Adrenal gland (tissue), 12 donors: ENCODE results near the gene PTPRJ. TPM values are rescaled to one million over a fixed set of nuclear protein-coding genes. Genes with fewer than 3 reads are reported as not detected.

Source experiments
- DNase-seq, 7 donors: peaks; one replicate each; pipeline ENCODE4 v3.0.0-alpha.2; 2019 to 2020
- H3K27ac ChIP-seq, 5 donors: fragments of 200-600 bp; sonication (generic) in 4 of 5; 1 replicate in 3 of 5; 2 replicates in 2 of 5; pipeline versions ENCODE4 v1.5.1 to v1.8.0; 2016 to 2020; ENCODE audit warnings: mild to moderate bottlenecking in 1 of 5
- H3K27me3 ChIP-seq: fragments of 200-600 bp; 2 replicates; pipeline ENCODE4 v1.8.0; 2021
- H3K36me3 ChIP-seq, 2 donors: fragments of 200-600 bp; replicated peaks in 1 of 2; 1 replicate in 1 of 2; 2 replicates in 1 of 2; pipeline versions ENCODE4 v1.5.1 to v1.8.0; 2018 to 2022
- H3K4me1 ChIP-seq, 2 donors: fragments of 200-600 bp; replicated peaks in 1 of 2; 1 replicate in 1 of 2; 2 replicates in 1 of 2; pipeline versions ENCODE4 v1.5.1 to v1.8.0; 2018 to 2021
- H3K4me3 ChIP-seq, 4 donors: fragments of 200-600 bp; sonication (generic) in 3 of 4; one replicate each; pipeline ENCODE4 v1.5.1; 2016 to 2018
- H3K9me3 ChIP-seq, 3 donors: fragments of 200-600 bp; sonication (generic) in 1 of 3; replicated peaks in 1 of 3; 1 replicate in 2 of 3; 2 replicates in 1 of 3; pipeline versions ENCODE4 v1.5.1 to v1.8.0; 2016 to 2021
- CTCF ChIP-seq, 6 experiments: fragments of 450-650 bp in 4 of 6; fragments of 200-600 bp in 2 of 6; sonication (generic) in 1 of 6; IDR thresholded peaks; 1 replicate in 5 of 6; 2 replicates in 1 of 6; pipeline versions ENCODE4 v1.5.1 to v1.8.0; 2016 to 2021; ENCODE audit warnings: antibody characterized with exemption in 6 of 6, mild to moderate bottlenecking in 2 of 6, moderate library complexity in 1 of 6
- POLR2A ChIP-seq, 2 donors: fragments of 450-650 bp; IDR thresholded peaks; one replicate each; pipeline ENCODE4 v1.6.1; 2017; ENCODE audit warnings: antibody characterized with exemption in 2 of 2, mild to moderate bottlenecking in 2 of 2, moderate library complexity in 1 of 2
- WGBS, 4 donors: extraction: QIAGEN DNeasy Blood & Tissue Kit in 2 of 4; methylation state at CpG; one replicate each; pipeline versions ENCODE4 v1.1.5 to v1.1.7; 2013 to 2017; 5-methylcytosine and 5-hydroxymethylcytosine counted together
- intact Hi-C, 2 donors: fragments of 100-400 bp; cut with DNase I; formaldehyde crosslinking; loops; one replicate each; pipeline versions ENCODE4 v1.14.1 to v1.15.0; 2022 to 2023
- polyA plus RNA-seq, 3 donors: library from polyadenylated mRNA; stranded (reverse); fragments of 200-250 nt in 2 of 3; fragments of 350-450 nt in 1 of 3; fragmentation: Illumina TruSeq in 1 of 3; extraction: RNeasy Lipid Tissue Mini Kit (QIAGEN cat#74804) in 1 of 3; gene quantifications; one replicate each; pipeline ENCODE4 v1.2.3, GENCODE V29; 2013 to 2014
- total RNA-seq, 9 donors: library from RNA; depleted of rRNA in 4 of 9; stranded (reverse); fragments of >200 nt in 4 of 9; fragments of 120-200 nt in 1 of 9; fragmentation: NEBNext Ultra II Directional in 1 of 9; extraction: Animal tissue kit (Norgen Biotek cat#: 25700) in 1 of 9; gene quantifications; one replicate each; pipeline versions ENCODE4 v1.1.0 to v1.2.4, GENCODE V29; 2013 to 2023
- donor health status: healthy with polysubstance abuse.
- donor health status: Bipolar disorder and iron deficiency.
- donor health status: DM: yes; HTN: yes; CAD: no.
- donor health status: DM: no; HTN: no; CAD: no.
- donor health status: DM: no; HTN: no; CAD: no.
- donor health status: DM: yes; HTN: yes; CAD: no.

The PTPRJ gene
- total and polyA plus RNA-seq, 12 donors, result 1.4 to 16.9 (median 10.2) TPM

GRCh38 chr11:48104568-48104924, 124.2 kb downstream of the PTPRJ start:
- H3K27ac ChIP-seq, result no peak overlapping the region
- 72 to 92% (median 76%) methylated on average over 3 of the region's 3 CpGs for WGBS, 4 donors

GRCh38 chr11:48105096-48105990, 125.0 kb downstream of the PTPRJ start:
- TF ChIP-seq POLR2A (IDR thresholded peaks at IDR 0.05) (no peak), CTCF (IDR thresholded peaks at IDR 0.05) (no peak)
- Histone ChIP-seq H3K4me1 (peaks cover 5 to 16% of the 10 kb centered on the region in 2 donors), H3K36me3 (no peaks in the 10 kb centered on the region), H3K9me3 (no peaks in the 10 kb centered on the region), H3K4me3 (no peak overlapping the region), H3K27me3 (no peaks in the 10 kb centered on the region), H3K27ac (no peak overlapping the region)
- intact Hi-C loops, result loop anchor here in 1 of 2 donors (5.0 kb wide), 1 partner anchor 168 kb away; no protein-coding TSS in a partner anchor
- WGBS, 4 donors, result 90 to 93% (median 92%) methylated on average over 9 to 10 of the region's 10 CpGs
- DNase-seq, result peak in 1 of 7 donors; percentile 10

More at GRCh38 chr11:48104568-48104924, 124.2 kb downstream of the PTPRJ start:
- peak in 1 of 7 donors; percentile 9 for DNase-seq
- Histone ChIP-seq H3K9me3 (no peaks in the 10 kb centered on the region), H3K4me3 (no peak overlapping the region), H3K27me3 (no peaks in the 10 kb centered on the region), H3K4me1 (peaks cover 2 to 9% of the 10 kb centered on the region in 2 donors), H3K36me3 (no peaks in the 10 kb centered on the region)
- intact Hi-C loops, result no loop called here
- TF ChIP-seq POLR2A (IDR thresholded peaks at IDR 0.05) (no peak), CTCF (IDR thresholded peaks at IDR 0.05) (no peak)

GRCh38 chr11:48106166-48106565, 125.8 kb downstream of the PTPRJ start:
- H3K27me3 ChIP-seq, result no peaks in the 10 kb centered on the region
- whole genome bisulfite sequencing, 4 donors, result 64 to 76% (median 72%) methylated on average over 6 of the region's 6 CpGs
- H3K27ac ChIP-seq, result no peak overlapping the region
- DNase-seq, result no peak
- no peak overlapping the region for H3K4me3 ChIP-seq
- TF ChIP-seq CTCF (IDR thresholded peaks at IDR 0.05) (no peak), POLR2A (IDR thresholded peaks at IDR 0.05) (no peak)
- H3K4me1 ChIP-seq, result peaks cover 5 to 16% of the 10 kb centered on the region in 2 donors
- intact Hi-C loops, result loop anchor here in 1 of 2 donors (5.0 kb wide), 1 partner anchor 169 kb away; no protein-coding TSS in a partner anchor
- no peaks in the 10 kb centered on the region for H3K9me3 ChIP-seq
- no peaks in the 10 kb centered on the region for H3K36me3 ChIP-seq

- Histone ChIP-seq H3K4me3 (no peak overlapping the region), H3K27me3 (no peaks in the 10 kb centered on the region), H3K9me3 (no peaks in the 10 kb centered on the region), H3K27ac (no peak overlapping the region), H3K4me1 (peaks cover 5 to 16% of the 10 kb centered on the region in 2 donors), H3K36me3 (no peaks in the 10 kb centered on the region)
- no peak for DNase-seq
- TF ChIP-seq POLR2A (IDR thresholded peaks at IDR 0.05), result no peak
- TF ChIP-seq CTCF (IDR thresholded peaks at IDR 0.05), result no peak
- intact Hi-C loops, result loop anchor here in 1 of 2 donors (5.0 kb wide), 1 partner anchor 170 kb away; no protein-coding TSS in a partner anchor
- 65 to 77% (median 73%) methylated on average over 7 of the region's 7 CpGs for WGBS, 4 donors
Observed at GRCh38 chr11:48107188-48107704, 126.9 kb downstream of the PTPRJ start.
